Tibial nerve (tissue), 4 donors: ENCODE results near the gene GPR171.

Source experiments
- CTCF ChIP-seq, 5 experiments: fragments of 200-600 bp in 3 of 5; fragments of 450-650 bp in 2 of 5; sonication (generic) in 3 of 5; IDR thresholded peaks; one replicate each; pipeline ENCODE4 v1.5.1; 2016 to 2019; ENCODE audit warnings: antibody characterized with exemption in 5 of 5, mild to moderate bottlenecking in 3 of 5, moderate library complexity in 2 of 5
- EP300 ChIP-seq, 2 donors: sonication (generic); formaldehyde crosslinking; IDR thresholded peaks; one replicate each; pipeline ENCODE4 v1.6.1; 2017; ENCODE audit warnings: antibody characterized with exemption in 2 of 2, mild to moderate bottlenecking in 1 of 2
- POLR2A ChIP-seq, 2 donors: fragments of 450-650 bp; IDR thresholded peaks; one replicate each; pipeline ENCODE4 v1.6.1; 2017; ENCODE audit warnings: antibody characterized with exemption in 2 of 2, mild to moderate bottlenecking in 2 of 2, moderate library complexity in 2 of 2

GRCh38 chr3:151216641-151217607 lies 13.9 kb upstream of the GPR171 start:
- TF ChIP-seq CTCF (IDR thresholded peaks at IDR 0.05) (no peak), POLR2A (IDR thresholded peaks at IDR 0.05) (no peak), EP300 (IDR thresholded peaks at IDR 0.05) (no peak)
